ENCODE measurements around the gene SV2A.
"Not testable (repeated sequence)": the region's sequence is repeated elsewhere in the genome, so short reads cannot be mapped to it uniquely, and the experiment has no call there.

The SV2A gene

GRCh38 chr1:149917571-149918144, at the start of gene SV2A:
Gene SV2A, minus strand, starts transcription at chr1:149917844. Its CDS starts 4,004 bp downstream, at chr1:149913840.
- peak; percentile 23 for DNase-seq (ENCODE audit: low read depth)

DNA sequence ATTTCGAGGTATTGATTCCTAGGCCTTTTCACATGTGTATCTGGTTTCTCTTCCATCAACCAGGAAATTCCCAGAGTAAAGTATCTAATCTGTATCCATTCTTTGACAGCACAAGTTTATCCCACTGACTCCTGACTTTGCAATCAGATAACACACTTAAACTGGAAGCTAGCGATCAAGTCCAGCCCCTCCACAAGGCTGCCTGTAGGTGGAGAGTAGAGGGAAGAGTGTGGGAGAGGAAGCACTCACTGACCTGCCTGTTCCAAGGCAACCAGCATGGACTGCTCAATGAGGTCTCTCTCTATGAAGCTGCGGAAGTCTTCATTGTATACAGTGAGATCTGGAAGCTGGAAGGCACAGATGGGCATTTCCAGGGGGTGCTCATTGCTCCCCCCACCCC, 49.4 kb upstream of the SV2A start:
- DNase-seq (ENCODE audit: low read depth), result no peak

DNA sequence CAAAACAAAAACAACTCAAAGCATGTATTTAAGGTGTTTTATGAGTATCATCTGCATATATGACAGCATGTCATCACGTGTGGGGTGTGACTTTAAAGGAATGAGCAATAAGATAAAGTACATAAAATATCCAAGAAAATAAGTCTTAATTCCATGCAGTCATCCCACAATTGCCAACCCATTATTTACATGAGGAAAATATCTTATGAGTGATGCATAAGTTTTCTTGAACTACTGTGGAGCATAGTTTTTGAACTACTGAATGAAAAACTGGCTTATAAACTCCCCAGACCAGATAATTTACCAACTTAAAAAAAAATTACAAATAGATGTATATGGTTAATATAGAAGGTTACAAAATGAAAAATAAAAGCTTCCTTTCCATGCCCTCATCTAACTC, 48.8 kb upstream of the SV2A start:
- DNase-seq (ENCODE audit: low read depth), result no peak

- no peak for DNase-seq (ENCODE audit: low read depth)
These were observed 47.8 kb upstream of the SV2A start for GRCh38 chr1:149965440-149965839.

- DNase-seq (ENCODE audit: low read depth), result no peak
These were observed 45.7 kb upstream of the SV2A start for GRCh38 chr1:149963358-149963757.

DNA sequence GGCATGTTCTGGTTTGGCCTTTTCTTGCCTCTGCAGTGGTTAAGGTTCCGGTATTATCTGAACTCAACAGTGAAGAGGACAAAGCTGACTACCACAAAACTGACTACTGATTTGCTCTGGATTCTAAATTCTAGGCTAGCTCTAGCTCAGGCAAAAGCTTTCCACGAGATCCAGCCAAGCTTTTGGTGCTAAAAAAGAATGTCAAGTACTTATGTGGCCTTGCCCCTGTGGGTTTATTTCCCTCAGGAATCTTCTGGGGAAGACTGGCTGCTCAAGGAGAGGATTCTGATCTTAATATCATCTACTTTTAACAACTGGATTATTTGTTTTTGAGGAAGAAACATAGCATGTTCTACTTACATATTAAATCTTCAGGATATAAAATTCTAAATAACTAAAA, 45.1 kb upstream of the SV2A start:
- DNase-seq (ENCODE audit: low read depth), result no peak

GRCh38 chr1:149962039-149962647, 44.5 kb upstream of the SV2A start:
- DNase-seq (ENCODE audit: low read depth), result no peak

DNA sequence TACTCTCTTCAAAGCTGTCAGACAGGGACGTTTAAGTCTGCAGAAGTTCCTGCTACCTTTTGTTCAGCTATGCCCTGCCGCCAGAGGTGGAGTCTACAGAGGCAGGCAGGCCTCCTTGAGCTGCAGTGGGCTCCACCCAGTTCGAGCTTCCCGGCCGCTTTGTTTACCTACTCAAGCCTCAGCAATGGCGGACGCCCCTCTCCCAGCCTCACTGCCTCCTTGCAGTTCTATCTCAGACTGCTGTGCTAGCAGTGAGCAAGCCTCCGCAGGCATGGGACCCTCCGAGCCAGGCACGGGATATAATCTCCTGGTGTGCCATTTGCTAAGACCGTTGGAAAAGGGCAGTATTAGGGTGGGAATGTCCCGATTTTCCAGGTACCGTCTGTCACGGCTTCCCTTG, 39.9 kb upstream of the SV2A start:
- DNase-seq (ENCODE audit: low read depth), result not testable (repeated sequence)

- DNase-seq (ENCODE audit: low read depth), result no peak
These were observed 32.3 kb upstream of the SV2A start for GRCh38 chr1:149949911-149950310.

- no peak for DNase-seq (ENCODE audit: low read depth)
These were observed 27.6 kb upstream of the SV2A start for GRCh38 chr1:149945206-149945605.

- no peak for DNase-seq (ENCODE audit: low read depth)
These were observed 25.2 kb upstream of the SV2A start for GRCh38 chr1:149942885-149943284.

- no peak for DNase-seq (ENCODE audit: low read depth)
These were observed 24.6 kb upstream of the SV2A start for GRCh38 chr1:149942207-149942606.

- no peak for DNase-seq (ENCODE audit: low read depth)
These were observed 22.8 kb upstream of the SV2A start for GRCh38 chr1:149940427-149940826.

- DNase-seq (ENCODE audit: low read depth), result not testable (repeated sequence)
These were observed 21.0 kb upstream of the SV2A start for GRCh38 chr1:149938668-149939003.

- no peak for DNase-seq (ENCODE audit: low read depth)
These were observed 20.1 kb upstream of the SV2A start for GRCh38 chr1:149937759-149938158.

DNA sequence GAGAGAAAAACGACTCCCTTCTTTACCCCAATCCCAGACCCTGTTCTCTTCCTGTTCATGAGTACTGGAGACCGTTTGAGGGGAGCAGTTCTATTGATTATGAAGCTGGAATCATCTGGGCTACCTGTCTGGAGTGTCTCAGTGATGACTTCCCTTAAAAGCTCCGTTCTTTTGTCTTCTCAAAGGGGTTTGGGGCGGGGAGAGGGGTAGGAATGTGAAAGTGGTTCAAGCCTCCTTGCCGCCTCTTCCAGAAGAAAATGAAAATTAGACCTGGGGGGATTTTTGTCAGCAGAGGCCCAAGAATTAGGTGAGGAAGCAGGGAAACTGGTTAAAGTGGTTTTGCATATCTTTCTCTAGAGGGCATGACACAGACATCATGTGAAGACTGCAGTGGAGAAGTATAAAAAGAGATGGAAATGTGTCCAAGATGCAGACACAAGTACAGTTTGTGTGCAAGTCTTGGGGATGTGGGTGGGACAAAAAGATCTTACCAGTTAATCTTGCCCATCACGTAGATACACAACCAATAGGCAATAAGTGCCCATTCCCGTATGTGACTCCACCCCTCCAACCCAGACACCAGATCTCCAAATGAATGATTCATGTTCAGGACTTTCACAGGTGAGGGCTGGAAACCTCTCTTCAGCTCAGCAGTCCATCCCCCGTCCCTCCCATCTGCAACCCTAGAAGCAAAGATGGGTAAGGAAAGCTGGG, 19.5 kb upstream of the SV2A start:
- DNase-seq (ENCODE audit: low read depth), result no peak

GRCh38 chr1:149936170-149936991, 18.7 kb upstream of the SV2A start, which contains the start of gene MTMR11:
Gene MTMR11, minus strand, starts transcription at chr1:149936879. Its CDS starts 232 bp downstream, at chr1:149936647.
- DNase-seq (ENCODE audit: low read depth), result no peak

GRCh38 chr1:149934356-149934755, 16.7 kb upstream of the SV2A start:
- DNase-seq (ENCODE audit: low read depth), result no peak

- no peak for DNase-seq (ENCODE audit: low read depth)
These were observed 15.6 kb upstream of the SV2A start for GRCh38 chr1:149933208-149933607.

- no peak for DNase-seq (ENCODE audit: low read depth)
These were observed 14.8 kb upstream of the SV2A start for GRCh38 chr1:149932474-149932873.

DNA sequence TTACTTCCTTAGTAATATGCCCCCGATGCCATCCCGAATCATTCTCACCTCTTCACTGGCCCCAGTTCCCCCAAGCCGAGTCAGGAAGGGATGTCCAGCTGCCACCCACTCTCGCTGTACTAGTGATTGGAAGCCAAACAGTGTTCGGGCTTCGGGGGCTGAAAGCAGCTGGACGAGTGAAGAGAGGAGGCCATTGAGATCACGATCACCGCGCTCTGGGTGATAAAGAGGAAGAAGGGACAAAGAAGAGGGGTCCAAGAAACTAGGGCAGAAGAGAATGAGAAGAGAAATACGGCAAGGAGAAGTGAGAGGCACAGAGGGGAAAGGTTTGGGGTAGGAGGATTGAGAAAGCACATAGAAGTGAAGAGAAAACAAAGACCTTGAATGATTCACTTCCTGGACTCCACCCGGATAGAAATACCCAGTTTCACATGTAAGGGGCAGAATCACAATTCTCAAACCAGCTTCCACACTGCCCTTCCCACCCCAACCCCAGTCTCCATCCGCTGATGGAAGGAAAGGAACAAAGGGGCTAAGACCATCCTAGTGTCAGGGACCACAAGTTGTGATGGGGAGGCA, 13.7 kb upstream of the SV2A start:
- no peak for DNase-seq (ENCODE audit: low read depth)

DNA sequence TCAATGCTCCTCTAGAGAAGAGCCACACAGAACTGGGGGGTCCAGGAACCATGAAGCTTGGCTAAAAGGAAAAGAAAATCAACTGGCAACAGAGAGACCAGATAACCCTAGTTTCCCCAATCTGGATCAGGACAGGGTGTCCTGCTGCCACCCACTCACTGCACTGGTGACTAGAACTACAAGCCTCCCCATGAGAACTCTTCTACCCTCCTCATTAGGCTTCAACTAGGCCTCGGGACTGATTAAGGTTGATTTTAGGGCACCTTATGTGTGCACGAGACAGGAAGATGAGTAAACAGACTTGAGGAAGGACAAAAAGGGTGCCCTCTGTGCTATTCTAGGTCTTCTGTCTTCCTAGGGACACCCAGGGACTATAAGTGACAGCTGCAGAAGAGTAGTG, 12.2 kb upstream of the SV2A start:
- no peak for DNase-seq (ENCODE audit: low read depth)

DNA sequence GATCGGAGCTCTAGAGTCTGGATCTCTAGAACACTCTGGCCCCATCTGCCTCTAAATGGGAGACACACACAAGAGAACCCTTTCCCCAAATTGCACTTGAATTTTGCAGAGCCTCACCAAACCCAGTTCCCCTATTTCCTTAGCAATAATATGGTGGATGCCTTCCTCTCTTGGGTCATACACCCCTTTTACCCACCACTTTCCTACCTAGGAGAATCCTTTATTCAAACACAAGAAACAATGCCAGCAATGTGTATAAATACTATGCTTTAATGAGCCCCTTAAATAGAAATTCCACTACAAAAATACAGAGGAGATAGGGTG, 10.7 kb upstream of the SV2A start:
- DNase-seq (ENCODE audit: low read depth), result no peak

All from activated T-helper 1 cell treated with Interleukin-2 at 50 U/mL for 16 hours (primary cell).